Neural cell (in vitro differentiated cells): Measurements from ENCODE around the gene AMIGO1.

Experiments used
- CTCF ChIP-seq: fragments of 450-650 bp; IDR thresholded peaks from 2 replicates; pipeline ENCODE4 v1.5.1; 2014; ENCODE audit warnings: antibody characterized with exemption, mild to moderate bottlenecking, moderate library complexity; ENCODE audit not compliant: poor library complexity, severe bottlenecking
- EP300 ChIP-seq: fragments of 450-650 bp; conservative IDR thresholded peaks from 2 replicates; pipeline ENCODE4 v1.6.1; 2014; ENCODE audit warnings: antibody characterized with exemption, mild to moderate bottlenecking, moderate library complexity; ENCODE audit not compliant: poor library complexity, severe bottlenecking
- EZH2 ChIP-seq: fragments of 200-600, 300-800 bp; shearing (Covaris generic), sonication (generic); IDR thresholded peaks from 2 replicates; pipeline ENCODE4 v1.6.1; 2014; ENCODE audit warnings: antibody characterized with exemption, low read length, borderline replicate concordance, mild to moderate bottlenecking; ENCODE audit not compliant: insufficient read depth, poor library complexity, severe bottlenecking
- POLR2AphosphoS5 ChIP-seq: IDR thresholded peaks from 2 replicates; pipeline ENCODE4 v1.6.1; 2012
- TAF1 ChIP-seq: IDR thresholded peaks from 2 replicates; pipeline ENCODE4 v1.6.1; 2012; ENCODE audit warnings: low read depth

GRCh38 chr1:109498161-109498801 lies 11.2 kb downstream of the AMIGO1 start:
- TF ChIP-seq CTCF (peak; percentile 54), EZH2 (no peak), POLR2AphosphoS5 (no peak), TAF1 (no peak), EP300 (no peak)
